Vagina (tissue), 2 donors: ENCODE results near the gene PRDM16. TPM values are rescaled to one million over a fixed set of nuclear protein-coding genes. Genes with fewer than 3 reads are reported as not detected.

Experiments
- DNase-seq, 2 donors: peaks; one replicate each; pipeline ENCODE4 v3.0.0-alpha.2; 2017; ENCODE audit errors: extremely low spot score in 2 of 2
- H3K27ac ChIP-seq: fragments of 200-600 bp; sonication (generic); one replicate; pipeline ENCODE4 v1.5.1; 2019
- H3K27me3 ChIP-seq: fragments of 200-600 bp; sonication (generic); one replicate; pipeline ENCODE4 v1.5.1; 2019
- H3K36me3 ChIP-seq, 2 donors: fragments of 200-600 bp; sonication (generic); one replicate each; pipeline ENCODE4 v1.5.1; 2017 to 2019
- H3K4me1 ChIP-seq: fragments of 200-600 bp; sonication (generic); one replicate; pipeline ENCODE4 v1.5.1; 2019
- H3K4me3 ChIP-seq, 2 donors: fragments of 200-600 bp; sonication (generic); 1 replicate in 1 of 2; 2 replicates in 1 of 2; pipeline ENCODE4 v1.5.1; 2016 to 2019
- H3K9me3 ChIP-seq: fragments of 200-600 bp; sonication (generic); one replicate; pipeline ENCODE4 v1.5.1; 2019
- CTCF ChIP-seq, 3 experiments: fragments of 450-650 bp in 2 of 3; fragments of 200-600 bp in 1 of 3; sonication (generic) in 1 of 3; IDR thresholded peaks; one replicate each; pipeline ENCODE4 v1.5.1; 2017 to 2019; ENCODE audit warnings: antibody characterized with exemption in 3 of 3, mild to moderate bottlenecking in 2 of 3, moderate library complexity in 2 of 3
- POLR2A ChIP-seq, 2 donors: fragments of 450-650 bp; IDR thresholded peaks; one replicate each; pipeline ENCODE4 v1.6.1; 2017; ENCODE audit warnings: antibody characterized with exemption in 2 of 2, mild to moderate bottlenecking in 2 of 2, moderate library complexity in 2 of 2
- POLR2AphosphoS5 ChIP-seq, 2 donors: sonication (generic); formaldehyde crosslinking; IDR thresholded peaks; one replicate each; pipeline ENCODE4 v1.9.0; 2017; ENCODE audit warnings: antibody characterized with exemption in 2 of 2, mild to moderate bottlenecking in 2 of 2, low read depth in 1 of 2; ENCODE audit not compliant: insufficient read depth in 1 of 2
- intact Hi-C: fragments of 100-400 bp; cut with DNase I; formaldehyde crosslinking; loops from one replicate; pipeline ENCODE4 v1.15.1; 2023
- total RNA-seq: library from RNA; depleted of rRNA; stranded (reverse); fragments of >200 nt; gene quantifications from one replicate; pipeline ENCODE4 v1.2.3, GENCODE V29; 2016

Gene PRDM16
- total RNA-seq, 1 donor from 2014 or later: 3.9 TPM

GRCh38 chr1:3193811-3194210 is 124.8 kb downstream of the PRDM16 start:
- H3K4me1 ChIP-seq: no peaks in the 10 kb centered on the region
- intact Hi-C loops: no loop called here
- peak overlapping the region; percentile 62 for H3K27ac ChIP-seq
- H3K27me3 ChIP-seq: no peaks in the 10 kb centered on the region
- TF ChIP-seq CTCF (IDR thresholded peaks at IDR 0.05): no peak
- TF ChIP-seq POLR2AphosphoS5 (IDR thresholded peaks at IDR 0.05; ENCODE audit: insufficient read depth in 1 of 2, low read depth in 1 of 2): no peak
- TF ChIP-seq POLR2A (IDR thresholded peaks at IDR 0.05): no peak
- H3K9me3 ChIP-seq: no peaks in the 10 kb centered on the region
- H3K4me3 ChIP-seq: no peak overlapping the region
- no peak for DNase-seq
- H3K36me3 ChIP-seq: no peaks in the 10 kb centered on the region

GRCh38 chr1:3194760-3195479 is 125.9 kb downstream of the PRDM16 start:
- no peaks in the 10 kb centered on the region for H3K36me3 ChIP-seq
- no peaks in the 10 kb centered on the region for H3K9me3 ChIP-seq
- no peak overlapping the region for H3K4me3 ChIP-seq
- no peaks in the 10 kb centered on the region for H3K4me1 ChIP-seq
- no peak for DNase-seq
- no peak for TF ChIP-seq POLR2AphosphoS5 (IDR thresholded peaks at IDR 0.05; ENCODE audit: insufficient read depth in 1 of 2, low read depth in 1 of 2)
- TF ChIP-seq POLR2A (IDR thresholded peaks at IDR 0.05): no peak
- no peak for TF ChIP-seq CTCF (IDR thresholded peaks at IDR 0.05)
- H3K27ac ChIP-seq: peak overlapping the region; percentile 62
- intact Hi-C loops: no loop called here
- H3K27me3 ChIP-seq: no peaks in the 10 kb centered on the region

- Histone ChIP-seq H3K27ac (peak overlapping the region; percentile 69), H3K36me3 (no peaks in the 10 kb centered on the region), H3K27me3 (no peaks in the 10 kb centered on the region), H3K4me3 (no peak overlapping the region), H3K4me1 (no peaks in the 10 kb centered on the region), H3K9me3 (no peaks in the 10 kb centered on the region)
- intact Hi-C loops: no loop called here
- DNase-seq: no peak
- TF ChIP-seq POLR2AphosphoS5 (IDR thresholded peaks at IDR 0.05; ENCODE audit: insufficient read depth in 1 of 2, low read depth in 1 of 2) (no peak), CTCF (IDR thresholded peaks at IDR 0.05) (no peak), POLR2A (IDR thresholded peaks at IDR 0.05) (no peak)
Observed at GRCh38 chr1:3195480-3195815, 126.4 kb downstream of the PRDM16 start.

GRCh38 chr1:3195966-3196515 is 127.0 kb downstream of the PRDM16 start:
- Histone ChIP-seq H3K27ac (peak overlapping the region; percentile 69), H3K27me3 (no peaks in the 10 kb centered on the region), H3K4me3 (no peak overlapping the region), H3K36me3 (no peaks in the 10 kb centered on the region), H3K9me3 (no peaks in the 10 kb centered on the region), H3K4me1 (no peaks in the 10 kb centered on the region)
- TF ChIP-seq CTCF (IDR thresholded peaks at IDR 0.05): no peak
- TF ChIP-seq POLR2AphosphoS5 (IDR thresholded peaks at IDR 0.05; ENCODE audit: insufficient read depth in 1 of 2, low read depth in 1 of 2): no peak
- no peak for TF ChIP-seq POLR2A (IDR thresholded peaks at IDR 0.05)
- DNase-seq: no peak
- intact Hi-C loops: no loop called here

- peak overlapping the region; percentile 69 for H3K27ac ChIP-seq
Observed at GRCh38 chr1:3196577-3197245, 127.7 kb downstream of the PRDM16 start.

More at GRCh38 chr1:3196577-3197245, 127.7 kb downstream of the PRDM16 start:
- TF ChIP-seq CTCF (IDR thresholded peaks at IDR 0.05) (no peak), POLR2A (IDR thresholded peaks at IDR 0.05) (no peak), POLR2AphosphoS5 (IDR thresholded peaks at IDR 0.05; ENCODE audit: insufficient read depth in 1 of 2, low read depth in 1 of 2) (no peak)
- no peak overlapping the region for H3K4me3 ChIP-seq
- no peak for DNase-seq
- H3K9me3 ChIP-seq: no peaks in the 10 kb centered on the region
- no peaks in the 10 kb centered on the region for H3K27me3 ChIP-seq
- H3K4me1 ChIP-seq: no peaks in the 10 kb centered on the region
- no peaks in the 10 kb centered on the region for H3K36me3 ChIP-seq
- intact Hi-C loops: no loop called here
